IgD-negative memory B cell (primary cell): ENCODE data around the gene LIN37. TPM values are rescaled to one million over a fixed set of nuclear protein-coding genes. Genes with fewer than 3 reads are reported as not detected.
"Not testable (repeated sequence)": the region's sequence is repeated elsewhere in the genome, so short reads cannot be mapped to it uniquely, and the experiment has no call there.

Experiments
- H3K27ac Mint-ChIP-seq, 3 donors: one replicate each; pipeline ENCODE4 v1.8.0; 2020 to 2022; ENCODE audit warnings: mild to moderate bottlenecking in 3 of 3, mixed read lengths in 3 of 3, moderate library complexity in 1 of 3
- H3K27me3 Mint-ChIP-seq: one replicate; pipeline ENCODE4 v1.8.0; 2021; ENCODE audit warnings: mixed read lengths
- H3K36me3 Mint-ChIP-seq: one replicate; pipeline ENCODE4 v1.8.0; 2020; ENCODE audit warnings: mild to moderate bottlenecking, mixed read lengths
- H3K4me1 Mint-ChIP-seq, 3 donors: one replicate each; pipeline ENCODE4 v1.8.0; 2020 to 2022; ENCODE audit warnings: mixed read lengths in 3 of 3, mild to moderate bottlenecking in 1 of 3
- H3K4me3 Mint-ChIP-seq, 4 donors: one replicate each; pipeline ENCODE4 v1.8.0; 2020 to 2022; ENCODE audit warnings: mild to moderate bottlenecking in 4 of 4, mixed read lengths in 4 of 4, moderate library complexity in 3 of 4
- H3K9me3 Mint-ChIP-seq, 3 donors: one replicate each; pipeline ENCODE4 v1.8.0; 2020 to 2021; ENCODE audit warnings: mixed read lengths in 3 of 3, mild to moderate bottlenecking in 1 of 3
- polyA plus RNA-seq: library from polyadenylated mRNA; unstranded; fragments of 300-500 nt; fragmentation: Illumina TruSeq; gene quantifications from one replicate; pipeline ENCODE4 v1.2.3, GENCODE V29; 2021

LIN37 gene
- polyA plus RNA-seq, 1 donor from 2014 or later: 8.2 TPM

GRCh38 chr19:35788205-35788960 is 40.0 kb downstream of the LIN37 start:
- H3K4me1 Mint-ChIP-seq: peaks cover 0 to under 1% (median 0%) of the 10 kb centered on the region in 3 donors
- peak overlapping the region in 1 of 4 donors; percentile 47 for H3K4me3 Mint-ChIP-seq
- no peak overlapping the region for H3K27ac Mint-ChIP-seq
- no peaks in the 10 kb centered on the region for H3K9me3 Mint-ChIP-seq
- no peaks in the 10 kb centered on the region for H3K36me3 Mint-ChIP-seq
- H3K27me3 Mint-ChIP-seq: peaks cover 7% of the 10 kb centered on the region

GRCh38 chr19:35789195-35789977 is 41.0 kb downstream of the LIN37 start:
- Mint-ChIP-seq H3K9me3 (no peaks in the 10 kb centered on the region), H3K36me3 (no peaks in the 10 kb centered on the region), H3K4me1 (no peaks in the 10 kb centered on the region), H3K4me3 (no peak overlapping the region), H3K27me3 (peaks cover 7% of the 10 kb centered on the region), H3K27ac (no peak overlapping the region)

GRCh38 chr19:35789978-35790944 is 41.9 kb downstream of the LIN37 start:
- Mint-ChIP-seq H3K4me3 (no peak overlapping the region), H3K27ac (no peak overlapping the region), H3K36me3 (no peaks in the 10 kb centered on the region), H3K4me1 (no peaks in the 10 kb centered on the region), H3K27me3 (peaks cover 7% of the 10 kb centered on the region), H3K9me3 (no peaks in the 10 kb centered on the region)

GRCh38 chr19:35790981-35791813 is 42.8 kb downstream of the LIN37 start:
- no peak overlapping the region for H3K27ac Mint-ChIP-seq
- H3K36me3 Mint-ChIP-seq: no peaks in the 10 kb centered on the region
- no peaks in the 10 kb centered on the region for H3K9me3 Mint-ChIP-seq
- H3K4me3 Mint-ChIP-seq: no peak overlapping the region
- H3K27me3 Mint-ChIP-seq: peaks cover 9% of the 10 kb centered on the region
- H3K4me1 Mint-ChIP-seq: no peaks in the 10 kb centered on the region

- Mint-ChIP-seq H3K4me3 (no peak overlapping the region), H3K9me3 (no peaks in the 10 kb centered on the region), H3K4me1 (no peaks in the 10 kb centered on the region), H3K27me3 (peaks cover 12% of the 10 kb centered on the region), H3K36me3 (no peaks in the 10 kb centered on the region), H3K27ac (no peak overlapping the region)
Measured at GRCh38 chr19:35791814-35792279, 43.5 kb downstream of the LIN37 start.

- Mint-ChIP-seq H3K36me3 (no peaks in the 10 kb centered on the region), H3K4me1 (no peaks in the 10 kb centered on the region), H3K27me3 (peaks cover 15% of the 10 kb centered on the region), H3K27ac (no peak overlapping the region), H3K9me3 (no peaks in the 10 kb centered on the region), H3K4me3 (no peak overlapping the region)
Measured at GRCh38 chr19:35792312-35792711, 43.9 kb downstream of the LIN37 start.

GRCh38 chr19:35792888-35793287 is 44.5 kb downstream of the LIN37 start:
- Mint-ChIP-seq H3K27me3 (peaks cover 15% of the 10 kb centered on the region), H3K4me3 (no peak overlapping the region), H3K36me3 (no peaks in the 10 kb centered on the region), H3K4me1 (no peaks in the 10 kb centered on the region), H3K27ac (no peak overlapping the region), H3K9me3 (no peaks in the 10 kb centered on the region)

GRCh38 chr19:35793381-35794165 is 45.2 kb downstream of the LIN37 start:
- Mint-ChIP-seq H3K9me3 (no peaks in the 10 kb centered on the region), H3K27ac (no peak overlapping the region), H3K27me3 (peaks cover 18% of the 10 kb centered on the region), H3K36me3 (no peaks in the 10 kb centered on the region), H3K4me1 (no peaks in the 10 kb centered on the region), H3K4me3 (no peak overlapping the region)

- H3K9me3 Mint-ChIP-seq: not testable (repeated sequence)
- H3K27me3 Mint-ChIP-seq: peaks cover 18% of the 10 kb centered on the region
Measured at GRCh38 chr19:35795564-35795963, 47.2 kb downstream of the LIN37 start.

GRCh38 chr19:35796645-35797542 is 48.5 kb downstream of the LIN37 start:
- Mint-ChIP-seq H3K27ac (no peak overlapping the region), H3K36me3 (no peaks in the 10 kb centered on the region), H3K4me1 (no peaks in the 10 kb centered on the region), H3K9me3 (peaks cover 0 to 2% (median 2%) of the 10 kb centered on the region in 3 donors), H3K27me3 (peaks cover 11% of the 10 kb centered on the region), H3K4me3 (peak overlapping the region in 1 of 4 donors; percentile 57)

More at GRCh38 chr19:35795564-35795963, 47.2 kb downstream of the LIN37 start:
- H3K27ac Mint-ChIP-seq: peak overlapping the region in 1 of 3 donors; percentile 13
- H3K36me3 Mint-ChIP-seq, H3K4me3 Mint-ChIP-seq, H3K4me1 Mint-ChIP-seq: not testable (repeated sequence)

- peaks cover 0 to 3% (median 2%) of the 10 kb centered on the region in 3 donors for H3K9me3 Mint-ChIP-seq
- no peak overlapping the region for H3K4me3 Mint-ChIP-seq
- no peaks in the 10 kb centered on the region for H3K36me3 Mint-ChIP-seq
- H3K27me3 Mint-ChIP-seq: peaks cover 11% of the 10 kb centered on the region
- no peaks in the 10 kb centered on the region for H3K4me1 Mint-ChIP-seq
- H3K27ac Mint-ChIP-seq: no peak overlapping the region
Measured at GRCh38 chr19:35797663-35798062, 49.3 kb downstream of the LIN37 start.

GRCh38 chr19:35801828-35802227 is 53.5 kb downstream of the LIN37 start:
- Mint-ChIP-seq H3K4me3 (no peak overlapping the region), H3K4me1 (peaks cover 0 to 6% (median 4%) of the 10 kb centered on the region in 3 donors), H3K27me3 (peaks cover 8% of the 10 kb centered on the region), H3K27ac (no peak overlapping the region), H3K9me3 (peaks cover 0 to 3% (median 2%) of the 10 kb centered on the region in 3 donors), H3K36me3 (no peaks in the 10 kb centered on the region)
